ENCODE results near the gene RNF112.

RNF112 gene

GRCh38 chr17:19374136-19374535, 36.9 kb upstream of the RNF112 start:
- DNase-seq (ENCODE audit: low spot score) = no peak

GRCh38 chr17:19375732-19376131, 35.3 kb upstream of the RNF112 start:
- no peak for DNase-seq (ENCODE audit: low spot score)

- peak; percentile 24 for DNase-seq (ENCODE audit: low spot score)
Measured at GRCh38 chr17:19376811-19377210, 34.2 kb upstream of the RNF112 start.

- DNase-seq (ENCODE audit: low spot score) = peak; percentile 99
Measured at GRCh38 chr17:19377602-19378415, 33.2 kb upstream of the RNF112 start.

GRCh38 chr17:19378416-19379360, 32.3 kb upstream of the RNF112 start, which contains the start of gene MAPK7:
Gene MAPK7 (plus strand): TSS chr17:19378498. CDS start chr17:19378901, 403 bp downstream.
- no peak for DNase-seq (ENCODE audit: low spot score)

- no peak for DNase-seq (ENCODE audit: low spot score)
Measured at GRCh38 chr17:19379361-19380065, 31.5 kb upstream of the RNF112 start.

GRCh38 chr17:19380481-19381301, 30.3 kb upstream of the RNF112 start:
- no peak for DNase-seq (ENCODE audit: low spot score)

- DNase-seq (ENCODE audit: low spot score) = no peak
Measured at GRCh38 chr17:19381361-19381740, 29.7 kb upstream of the RNF112 start.

GRCh38 chr17:19381741-19382444, 29.1 kb upstream of the RNF112 start:
- DNase-seq (ENCODE audit: low spot score) = no peak

- no peak for DNase-seq (ENCODE audit: low spot score)
Measured at GRCh38 chr17:19382531-19383444, 28.2 kb upstream of the RNF112 start.

- DNase-seq (ENCODE audit: low spot score) = no peak
Measured at GRCh38 chr17:19383681-19384470, 27.2 kb upstream of the RNF112 start.

GRCh38 chr17:19384723-19385391, 26.2 kb upstream of the RNF112 start:
- no peak for DNase-seq (ENCODE audit: low spot score)

GRCh38 chr17:19385521-19385983, 25.5 kb upstream of the RNF112 start:
- no peak for DNase-seq (ENCODE audit: low spot score)

- DNase-seq (ENCODE audit: low spot score) = no peak
Measured at GRCh38 chr17:19386051-19386929, 24.7 kb upstream of the RNF112 start.

GRCh38 chr17:19386974-19387920, 23.8 kb upstream of the RNF112 start, which contains the start of gene MFAP4:
Gene MFAP4 (minus strand): TSS chr17:19387190. CDS start chr17:19387155, 35 bp downstream.
- DNase-seq (ENCODE audit: low spot score) = no peak

Data from LoVo (cell line).